ENCODE results near the gene LY86. TPM values are rescaled to one million over a fixed set of nuclear protein-coding genes. Genes with fewer than 3 reads are reported as not detected.

The LY86 gene
- total RNA-seq, 1 donor from 2014 or later = not detected

DNA sequence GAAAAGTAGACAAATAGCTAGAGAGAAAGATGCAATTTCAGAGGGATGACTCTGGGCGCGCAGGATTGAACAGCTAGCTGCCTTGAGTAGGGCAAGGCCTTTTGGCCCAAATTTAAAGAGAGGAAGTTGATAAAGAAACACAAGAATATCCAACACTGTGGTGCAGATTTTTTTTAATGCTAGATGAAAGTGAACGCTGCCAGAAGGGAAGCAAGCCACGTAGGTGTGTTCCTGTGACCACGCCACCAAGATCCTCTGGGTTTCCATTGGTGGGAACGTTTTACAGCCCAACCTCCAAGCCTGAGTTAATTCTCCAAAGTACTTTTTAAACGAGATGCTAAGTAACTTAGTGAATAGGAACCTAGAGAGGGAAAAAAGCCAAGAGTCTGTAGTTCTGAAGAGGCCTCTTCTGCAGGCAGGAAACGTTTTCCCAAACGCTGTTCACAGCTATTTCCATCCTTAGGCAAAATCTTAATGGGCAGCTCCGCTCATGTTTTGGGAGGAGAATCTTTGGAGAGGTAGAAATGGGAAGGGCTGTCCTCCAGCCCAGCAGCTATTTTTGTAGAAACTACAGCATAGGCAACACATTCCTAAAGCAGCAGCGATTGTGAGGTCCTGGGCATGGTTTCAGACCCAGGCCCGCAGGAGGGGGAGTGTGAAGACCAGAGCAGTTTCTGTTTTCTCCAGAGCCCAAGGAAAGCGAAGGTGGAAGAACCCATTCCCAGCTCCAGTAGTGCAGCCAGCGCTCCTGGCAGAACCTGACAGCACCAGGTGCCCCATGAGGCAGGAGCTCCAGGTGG lies 8.2 kb downstream of the LY86 start:
- H3K27me3 Mint-ChIP-seq = peaks cover 6% of the 10 kb centered on the region
- no peak overlapping the region for H3K27ac Mint-ChIP-seq
- H3K9me3 Mint-ChIP-seq (ENCODE audit: low read depth) = no peaks in the 10 kb centered on the region
- TF ChIP-seq, protein P1, sequence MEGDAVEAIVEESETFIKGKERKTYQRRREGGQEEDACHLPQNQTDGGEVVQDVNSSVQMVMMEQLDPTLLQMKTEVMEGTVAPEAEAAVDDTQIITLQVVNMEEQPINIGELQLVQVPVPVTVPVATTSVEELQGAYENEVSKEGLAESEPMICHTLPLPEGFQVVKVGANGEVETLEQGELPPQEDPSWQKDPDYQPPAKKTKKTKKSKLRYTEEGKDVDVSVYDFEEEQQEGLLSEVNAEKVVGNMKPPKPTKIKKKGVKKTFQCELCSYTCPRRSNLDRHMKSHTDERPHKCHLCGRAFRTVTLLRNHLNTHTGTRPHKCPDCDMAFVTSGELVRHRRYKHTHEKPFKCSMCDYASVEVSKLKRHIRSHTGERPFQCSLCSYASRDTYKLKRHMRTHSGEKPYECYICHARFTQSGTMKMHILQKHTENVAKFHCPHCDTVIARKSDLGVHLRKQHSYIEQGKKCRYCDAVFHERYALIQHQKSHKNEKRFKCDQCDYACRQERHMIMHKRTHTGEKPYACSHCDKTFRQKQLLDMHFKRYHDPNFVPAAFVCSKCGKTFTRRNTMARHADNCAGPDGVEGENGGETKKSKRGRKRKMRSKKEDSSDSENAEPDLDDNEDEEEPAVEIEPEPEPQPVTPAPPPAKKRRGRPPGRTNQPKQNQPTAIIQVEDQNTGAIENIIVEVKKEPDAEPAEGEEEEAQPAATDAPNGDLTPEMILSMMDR (IDR thresholded peaks at IDR 0.05; ENCODE audit: unreplicated experiment) = no peak
- peaks cover 15% of the 10 kb centered on the region for H3K4me1 Mint-ChIP-seq (ENCODE audit: low read depth)
- no peaks in the 10 kb centered on the region for H3K36me3 Mint-ChIP-seq (ENCODE audit: insufficient read depth)
- no peak overlapping the region for H3K4me3 Mint-ChIP-seq (ENCODE audit: low read depth)
- no peak for DNase-seq (ENCODE audit: low spot score, unreplicated experiment)

DNA sequence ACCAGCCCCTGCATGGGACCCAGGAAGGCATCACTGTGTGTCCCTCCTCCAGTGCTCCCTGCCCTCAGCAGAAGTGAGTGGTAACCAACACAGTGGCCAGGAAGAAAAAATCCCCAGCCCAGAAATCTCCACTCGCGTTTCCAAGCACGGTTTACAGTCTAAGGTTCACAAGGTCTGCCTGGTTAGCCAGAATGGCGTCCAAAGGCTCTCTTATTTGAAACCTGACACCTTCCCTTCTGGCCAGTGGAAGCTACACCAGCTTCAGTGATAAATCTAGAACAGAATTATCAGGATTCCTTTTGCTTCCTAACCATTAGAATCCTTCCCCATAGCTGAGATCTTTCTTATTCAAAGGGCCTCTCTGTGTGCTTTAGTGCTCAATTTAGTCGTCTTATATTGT lies 9.2 kb downstream of the LY86 start:
- no peaks in the 10 kb centered on the region for H3K9me3 Mint-ChIP-seq (ENCODE audit: low read depth)
- H3K4me3 Mint-ChIP-seq (ENCODE audit: low read depth) = no peak overlapping the region
- no peak overlapping the region for H3K27ac Mint-ChIP-seq
- TF ChIP-seq, protein P1 (IDR thresholded peaks at IDR 0.05; ENCODE audit: unreplicated experiment) = no peak
- no peaks in the 10 kb centered on the region for H3K36me3 Mint-ChIP-seq (ENCODE audit: insufficient read depth)
- DNase-seq (ENCODE audit: low spot score, unreplicated experiment) = no peak
- peaks cover 15% of the 10 kb centered on the region for H3K4me1 Mint-ChIP-seq (ENCODE audit: low read depth)
- H3K27me3 Mint-ChIP-seq = peaks cover 5% of the 10 kb centered on the region

DNA sequence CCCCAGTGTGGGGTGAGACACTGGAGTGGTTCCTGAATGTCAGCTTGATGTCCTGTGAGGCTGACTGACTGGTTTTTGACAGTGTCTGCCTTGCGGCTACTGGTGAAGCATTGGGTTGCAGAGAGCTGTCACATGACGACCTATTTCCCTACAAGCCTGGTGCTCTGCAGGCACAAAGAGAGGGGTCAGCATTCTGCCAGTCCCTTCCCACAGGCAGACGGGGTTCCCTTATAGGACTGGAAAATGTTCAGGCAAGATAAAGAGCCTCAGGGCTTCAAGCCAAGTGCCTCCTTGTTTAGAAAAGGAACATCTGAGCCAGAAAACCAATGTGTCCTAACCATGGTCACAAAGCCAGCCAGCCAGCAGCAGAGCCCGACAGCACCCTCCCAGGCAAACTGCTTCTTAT lies 11.0 kb downstream of the LY86 start:
- Mint-ChIP-seq H3K4me1 (ENCODE audit: low read depth) (peaks cover 12% of the 10 kb centered on the region), H3K4me3 (ENCODE audit: low read depth) (no peak overlapping the region), H3K9me3 (ENCODE audit: low read depth) (no peaks in the 10 kb centered on the region), H3K36me3 (ENCODE audit: insufficient read depth) (no peaks in the 10 kb centered on the region), H3K27me3 (peaks cover 4% of the 10 kb centered on the region), H3K27ac (no peak overlapping the region)
- no peak for DNase-seq (ENCODE audit: low spot score, unreplicated experiment)
- TF ChIP-seq, protein P1 (IDR thresholded peaks at IDR 0.05; ENCODE audit: unreplicated experiment) = no peak

DNA sequence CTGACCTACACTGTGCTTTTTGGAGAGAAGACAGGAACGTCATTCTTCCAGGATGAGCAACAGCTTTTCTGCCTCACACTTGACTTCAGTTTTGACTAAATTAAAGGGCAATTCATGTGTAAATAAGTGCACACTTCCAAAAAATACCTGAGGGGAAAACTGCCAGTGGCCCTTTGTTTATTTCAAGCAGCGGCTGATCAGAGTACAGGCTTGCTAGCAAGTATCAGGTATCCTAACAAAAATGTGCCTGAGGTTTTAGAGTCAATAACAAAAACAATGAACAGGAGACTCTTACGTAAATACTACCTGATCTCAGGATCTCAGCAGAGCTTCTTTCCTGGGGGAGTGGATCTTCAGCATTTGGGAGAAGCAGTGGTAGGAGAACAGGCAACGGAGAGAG lies 12.4 kb downstream of the LY86 start:
- TF ChIP-seq, protein P1 (IDR thresholded peaks at IDR 0.05; ENCODE audit: unreplicated experiment) = no peak
- Mint-ChIP-seq H3K4me3 (ENCODE audit: low read depth) (no peak overlapping the region), H3K27me3 (no peaks in the 10 kb centered on the region), H3K4me1 (ENCODE audit: low read depth) (peaks cover 12% of the 10 kb centered on the region), H3K27ac (no peak overlapping the region), H3K9me3 (ENCODE audit: low read depth) (no peaks in the 10 kb centered on the region), H3K36me3 (ENCODE audit: insufficient read depth) (no peaks in the 10 kb centered on the region)
- no peak for DNase-seq (ENCODE audit: low spot score, unreplicated experiment)

DNA sequence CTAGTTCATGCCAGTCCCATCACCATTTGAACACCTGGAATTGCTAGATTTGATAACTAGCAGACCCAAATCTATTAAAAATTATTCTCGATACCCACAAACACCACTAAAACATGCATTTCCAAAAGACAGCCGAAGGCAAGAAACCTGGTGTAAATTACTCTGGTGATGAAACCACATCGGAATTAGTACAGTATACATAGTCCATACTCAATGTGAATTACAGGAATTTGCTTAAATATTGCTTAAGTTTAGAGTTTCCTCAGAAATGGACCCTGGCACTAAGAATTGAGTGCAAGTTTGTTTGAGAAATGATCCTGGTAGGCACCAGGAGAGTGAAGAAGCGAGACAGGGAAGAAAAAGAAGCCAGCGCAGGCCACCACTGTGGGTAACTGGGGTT lies 13.7 kb downstream of the LY86 start:
- Mint-ChIP-seq H3K9me3 (ENCODE audit: low read depth) (no peaks in the 10 kb centered on the region), H3K4me3 (ENCODE audit: low read depth) (no peak overlapping the region), H3K27ac (no peak overlapping the region), H3K27me3 (no peaks in the 10 kb centered on the region), H3K36me3 (ENCODE audit: insufficient read depth) (no peaks in the 10 kb centered on the region), H3K4me1 (ENCODE audit: low read depth) (peaks cover 5% of the 10 kb centered on the region)
- no peak for DNase-seq (ENCODE audit: low spot score, unreplicated experiment)
- TF ChIP-seq, protein P1 (IDR thresholded peaks at IDR 0.05; ENCODE audit: unreplicated experiment) = no peak

All from progenitor cell of endocrine pancreas (in vitro differentiated cells).